GM19025 (cell line): ENCODE measurements around the gene EMX2.

Experiments
- ATAC-seq: cut with Tn5 transposase; IDR thresholded peaks from one replicate; pipeline ENCODE4 v1.9.1; 2021; ENCODE audit warnings: mild to moderate bottlenecking, low read depth, moderate library complexity; ENCODE audit not compliant: unreplicated experiment

The EMX2 gene

DNA sequence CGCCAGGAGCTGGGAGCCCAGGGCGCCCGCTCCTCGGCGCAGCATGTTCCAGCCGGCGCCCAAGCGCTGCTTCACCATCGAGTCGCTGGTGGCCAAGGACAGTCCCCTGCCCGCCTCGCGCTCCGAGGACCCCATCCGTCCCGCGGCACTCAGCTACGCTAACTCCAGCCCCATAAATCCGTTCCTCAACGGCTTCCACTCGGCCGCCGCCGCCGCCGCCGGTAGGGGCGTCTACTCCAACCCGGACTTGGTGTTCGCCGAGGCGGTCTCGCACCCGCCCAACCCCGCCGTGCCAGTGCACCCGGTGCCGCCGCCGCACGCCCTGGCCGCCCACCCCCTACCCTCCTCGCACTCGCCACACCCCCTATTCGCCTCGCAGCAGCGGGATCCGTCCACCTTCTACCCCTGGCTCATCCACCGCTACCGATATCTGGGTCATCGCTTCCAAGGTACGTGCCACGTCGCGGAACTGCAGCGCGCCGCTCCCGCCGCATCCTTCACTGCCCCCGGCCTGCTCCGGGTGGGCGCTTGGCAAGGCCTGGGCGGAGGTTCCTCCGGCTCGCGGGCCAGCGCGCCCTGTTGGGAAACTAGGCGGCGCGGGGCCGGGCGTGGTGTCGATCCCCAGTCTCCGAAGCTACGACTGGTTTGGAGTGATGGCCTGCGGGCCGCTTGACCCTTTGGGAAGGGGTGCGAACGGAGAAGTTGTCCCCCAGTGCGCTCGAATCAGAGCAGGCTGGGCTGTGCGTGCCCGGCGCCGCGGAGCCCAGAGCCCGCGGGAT is 868 bp downstream of the EMX2 start:
- no peak for ATAC-seq

- no peak for ATAC-seq
These were observed 1.6 kb downstream of the EMX2 start for GRCh38 chr10:117544004-117544701.

- no peak for ATAC-seq
These were observed 2.2 kb downstream of the EMX2 start for GRCh38 chr10:117544711-117545140.

DNA sequence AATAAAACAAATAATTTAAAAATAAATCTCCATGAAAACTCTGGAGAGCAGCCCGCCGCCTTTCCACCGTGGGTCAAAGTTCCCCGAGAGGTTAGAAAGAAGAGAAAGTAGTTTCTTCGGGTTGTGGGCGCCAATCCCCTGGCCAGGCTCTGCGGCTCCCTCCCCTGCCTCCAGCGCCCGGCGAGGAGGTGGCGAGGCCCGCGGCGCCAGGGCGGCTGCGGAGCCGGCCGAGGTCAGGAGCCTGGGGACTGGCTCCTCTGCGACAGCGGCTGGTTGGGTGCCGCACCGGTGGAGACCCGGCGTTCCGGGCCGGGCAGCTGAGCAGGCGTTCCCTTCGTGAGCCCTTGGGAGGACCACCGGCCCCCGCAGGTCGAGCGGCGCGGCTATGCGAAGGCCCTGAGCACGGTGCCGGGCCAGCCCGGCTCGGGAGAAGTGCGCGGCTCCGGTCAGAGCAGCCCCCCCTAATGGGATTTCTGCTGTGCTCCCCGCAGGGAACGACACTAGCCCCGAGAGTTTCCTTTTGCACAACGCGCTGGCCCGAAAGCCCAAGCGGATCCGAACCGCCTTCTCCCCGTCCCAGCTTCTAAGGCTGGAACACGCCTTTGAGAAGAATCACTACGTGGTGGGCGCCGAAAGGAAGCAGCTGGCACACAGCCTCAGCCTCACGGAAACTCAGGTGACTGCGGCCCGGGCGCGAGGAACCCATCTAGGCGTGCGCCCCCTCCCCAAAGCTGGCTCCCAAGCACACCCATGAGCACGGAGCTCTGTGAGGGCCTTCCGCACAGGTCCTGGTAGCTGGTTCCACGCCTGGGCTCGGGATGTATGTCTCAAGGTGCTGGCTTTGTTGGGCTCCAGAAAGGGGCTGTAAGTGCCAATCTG is 2.8 kb downstream of the EMX2 start:
- ATAC-seq = no peak

GRCh38 chr10:117546020-117546580 is 3.6 kb downstream of the EMX2 start:
- no peak for ATAC-seq

DNA sequence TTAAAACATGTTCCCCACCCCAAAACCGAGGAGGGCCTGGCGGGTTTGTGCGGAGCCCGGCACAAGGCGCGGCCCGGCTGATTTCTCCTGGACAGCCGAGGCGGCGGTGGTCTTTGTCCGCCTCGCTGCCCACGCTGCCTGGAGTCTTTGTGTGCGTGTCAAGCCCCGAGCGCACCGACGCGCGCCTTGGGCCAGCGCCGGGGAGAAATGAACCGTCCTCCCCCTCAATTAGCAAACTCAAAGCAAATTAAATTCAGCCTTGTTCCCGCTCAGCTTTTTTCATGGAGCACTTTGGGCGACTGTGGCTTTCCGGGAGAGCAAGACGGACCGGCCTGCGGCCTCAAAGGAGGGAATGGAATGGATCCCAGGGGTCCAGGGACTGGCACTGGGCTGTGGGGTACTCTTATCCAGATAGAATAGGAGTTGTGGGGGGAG is 4.1 kb downstream of the EMX2 start:
- no peak for ATAC-seq

- no peak for ATAC-seq
These were observed 4.6 kb downstream of the EMX2 start for GRCh38 chr10:117547016-117547715.

DNA sequence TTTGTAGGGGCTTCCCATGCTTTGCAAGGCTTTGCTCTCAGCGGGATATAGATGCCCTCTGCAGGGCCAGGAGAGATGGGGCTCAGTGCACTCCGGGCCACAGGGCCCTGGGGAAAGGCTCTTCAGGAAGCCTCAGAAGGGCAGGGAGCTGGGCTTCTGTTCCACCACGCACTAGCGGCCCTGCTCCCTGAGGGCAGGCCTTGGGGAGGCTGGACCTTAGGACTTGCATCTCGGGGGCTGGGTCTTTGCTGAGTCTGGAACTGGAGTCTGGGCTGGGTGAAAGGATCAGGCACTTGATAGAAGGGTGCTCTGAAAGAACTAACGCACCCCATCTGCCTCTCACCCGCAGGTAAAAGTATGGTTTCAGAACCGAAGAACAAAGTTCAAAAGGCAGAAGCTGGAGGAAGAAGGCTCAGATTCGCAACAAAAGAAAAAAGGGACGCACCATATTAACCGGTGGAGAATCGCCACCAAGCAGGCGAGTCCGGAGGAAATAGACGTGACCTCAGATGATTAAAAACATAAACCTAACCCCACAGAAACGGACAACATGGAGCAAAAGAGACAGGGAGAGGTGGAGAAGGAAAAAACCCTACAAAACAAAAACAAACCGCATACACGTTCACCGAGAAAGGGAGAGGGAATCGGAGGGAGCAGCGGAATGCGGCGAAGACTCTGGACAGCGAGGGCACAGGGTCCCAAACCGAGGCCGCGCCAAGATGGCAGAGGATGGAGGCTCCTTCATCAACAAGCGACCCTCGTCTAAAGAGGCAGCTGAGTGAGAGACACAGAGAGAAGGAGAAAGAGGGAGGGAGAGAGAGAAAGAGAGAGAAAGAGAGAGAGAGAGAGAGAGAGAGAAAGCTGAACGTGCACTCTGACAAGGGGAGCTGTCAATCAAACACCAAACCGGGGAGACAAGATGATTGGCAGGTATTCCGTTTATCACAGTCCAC is 5.4 kb downstream of the EMX2 start:
- ATAC-seq = no peak

GRCh38 chr10:117549100-117549585 is 6.6 kb downstream of the EMX2 start:
- no peak for ATAC-seq

DNA sequence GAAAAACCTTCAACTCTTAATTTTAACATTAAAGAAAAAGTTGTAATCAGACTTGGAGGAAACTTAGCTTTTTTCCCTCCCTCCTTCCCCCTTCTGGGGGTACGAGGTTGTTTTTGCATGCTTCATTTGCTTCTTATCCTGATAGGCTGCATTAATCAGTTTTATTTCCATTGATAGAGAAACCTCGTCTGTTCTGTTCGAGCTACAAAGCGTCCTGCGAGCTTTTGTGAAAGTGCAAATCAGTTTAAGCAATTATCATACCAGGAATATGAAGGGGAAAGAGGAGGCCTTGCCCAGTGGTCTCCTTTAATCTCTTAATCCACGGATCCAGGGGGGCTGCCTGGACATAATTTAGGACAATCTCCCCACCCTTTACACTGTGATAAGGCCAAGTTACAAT is 7.5 kb downstream of the EMX2 start:
- no peak for ATAC-seq

- ATAC-seq = no peak
These were observed 8.2 kb downstream of the EMX2 start for GRCh38 chr10:117550599-117551329.

- ATAC-seq = no peak
These were observed 9.0 kb downstream of the EMX2 start for GRCh38 chr10:117551330-117552155.

DNA sequence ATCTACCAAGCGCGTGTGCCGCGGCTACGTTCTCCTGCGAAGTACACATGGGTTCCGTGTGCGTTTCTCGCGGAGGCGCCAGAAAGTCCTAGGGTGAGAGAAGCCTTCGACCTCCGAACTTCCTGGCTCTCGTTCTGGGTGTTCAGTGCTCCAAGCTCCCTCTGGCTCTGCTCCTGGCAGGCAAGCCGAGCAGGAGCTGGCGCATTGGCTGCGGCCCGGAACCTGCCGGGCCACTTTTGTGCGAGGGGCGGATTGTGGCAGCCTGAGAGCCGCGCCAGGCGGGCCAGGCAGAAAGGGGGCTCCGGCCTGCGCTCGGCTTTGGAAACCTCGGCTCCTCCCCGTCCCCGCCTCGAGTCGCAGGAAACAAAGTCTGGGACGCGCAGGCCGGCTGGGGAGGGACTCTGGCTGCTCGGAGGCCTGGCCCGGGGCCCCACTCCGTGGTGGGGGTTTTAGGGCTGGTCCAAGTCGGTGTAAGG is 9.6 kb downstream of the EMX2 start:
- ATAC-seq = no peak

DNA sequence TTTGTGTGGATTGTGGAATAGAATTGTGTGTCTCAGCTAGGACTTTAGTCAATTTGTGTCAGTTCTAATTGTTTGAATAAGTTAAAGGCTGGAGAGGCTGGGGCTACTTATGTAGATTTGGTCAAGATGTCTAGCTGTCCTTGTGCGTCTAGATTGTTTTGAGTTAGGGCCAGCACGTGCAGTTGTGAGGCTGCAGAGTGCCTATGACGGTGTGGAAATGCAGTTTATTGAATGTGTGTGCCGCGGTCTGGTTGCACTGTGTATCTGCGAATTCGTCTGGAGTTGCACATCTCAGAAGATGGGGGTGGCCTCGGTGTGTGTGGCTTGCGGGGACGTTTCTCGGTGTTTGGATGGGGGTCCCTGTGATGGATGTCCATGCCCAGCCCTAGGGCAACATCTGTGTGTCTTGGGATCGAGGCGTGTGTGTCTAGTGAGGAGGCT is 10.2 kb downstream of the EMX2 start:
- no peak for ATAC-seq

DNA sequence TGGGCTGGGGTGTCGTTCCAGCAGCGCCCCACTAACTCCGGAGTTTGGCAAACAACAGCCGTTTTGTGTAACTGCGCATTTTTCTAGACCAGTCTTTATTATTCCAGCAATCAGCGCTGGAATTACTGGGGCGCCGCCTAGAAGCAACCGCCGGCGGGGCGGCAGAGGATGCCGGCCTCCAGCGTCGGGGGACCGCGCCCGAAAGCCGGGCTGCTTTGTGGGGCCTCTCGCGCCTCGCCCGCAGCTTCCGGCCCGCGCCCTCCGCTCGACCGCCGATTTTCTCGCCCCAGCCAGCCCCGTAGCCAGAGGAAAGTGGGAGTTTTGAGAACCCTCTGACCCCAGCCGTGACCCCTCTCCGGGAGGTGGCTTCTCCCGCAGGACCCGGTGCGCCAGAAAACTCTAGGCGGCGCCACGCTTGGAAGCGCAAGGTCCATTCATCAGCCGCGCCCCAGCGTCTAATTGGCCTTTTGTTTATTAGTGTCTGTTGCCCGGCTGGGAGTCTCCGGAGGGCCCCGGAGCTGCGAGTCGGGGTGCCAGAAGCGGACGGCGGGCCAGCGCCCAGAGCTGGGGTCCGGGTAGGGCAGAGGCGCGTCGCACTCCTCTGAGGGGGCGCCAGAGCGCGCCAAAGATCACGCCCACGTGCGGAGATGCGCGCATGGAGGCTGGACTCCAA is 10.7 kb downstream of the EMX2 start:
- ATAC-seq = no peak

DNA sequence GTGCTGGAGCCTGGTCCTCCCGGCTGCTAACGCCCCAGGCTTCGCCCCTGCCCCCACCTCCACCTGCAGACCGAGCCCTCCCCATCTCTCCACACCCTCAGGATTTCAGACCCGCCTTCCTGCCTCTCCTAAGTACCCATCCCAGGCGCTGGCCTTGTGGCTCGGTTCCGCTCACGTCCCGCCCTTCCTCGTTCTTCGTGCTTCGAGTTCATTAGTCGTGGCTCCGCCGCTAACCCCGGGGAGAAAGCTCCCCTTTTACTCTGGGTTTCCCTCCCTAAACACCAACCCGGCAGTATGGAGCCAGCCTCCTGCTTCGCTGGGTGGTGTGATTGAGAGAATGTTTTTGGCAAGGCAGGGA is 11.2 kb downstream of the EMX2 start:
- no peak for ATAC-seq
